ELF-1 (cell line): ENCODE data around the gene CWC25.
"Not testable (repeated sequence)": the region's sequence is repeated elsewhere in the genome, so short reads cannot be mapped to it uniquely, and the experiment has no call there.

Source experiments
- DNase-seq: peaks from one replicate; pipeline ENCODE4 v3.0.0-alpha.2; 2016; ENCODE audit warnings: low read depth, low spot score

The CWC25 gene

GRCh38 chr17:38789185-38789584, 35.9 kb downstream of the CWC25 start:
- peak; percentile 28 for DNase-seq

DNA sequence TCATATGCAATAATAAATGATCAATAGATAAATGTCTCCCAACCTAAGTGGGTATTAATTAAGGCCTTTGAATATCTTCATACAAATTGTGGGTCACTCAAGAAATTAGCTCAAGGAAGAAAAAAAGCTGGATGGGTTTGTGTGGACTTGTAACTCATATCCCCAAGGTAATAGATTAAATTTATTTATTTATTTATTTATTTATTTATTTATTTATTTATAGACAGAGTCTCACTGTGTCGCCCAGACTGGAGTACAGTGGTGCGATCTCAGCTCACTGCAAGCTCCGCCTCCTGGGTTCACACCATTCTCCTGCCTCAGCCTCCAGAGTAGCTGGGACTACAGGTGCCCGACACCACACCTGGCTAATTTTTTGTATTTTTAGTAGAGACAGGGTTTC, 37.1 kb downstream of the CWC25 start:
- not testable (repeated sequence) for DNase-seq

- no peak for DNase-seq
Measured at GRCh38 chr17:38786372-38786771, 38.7 kb downstream of the CWC25 start.

DNA sequence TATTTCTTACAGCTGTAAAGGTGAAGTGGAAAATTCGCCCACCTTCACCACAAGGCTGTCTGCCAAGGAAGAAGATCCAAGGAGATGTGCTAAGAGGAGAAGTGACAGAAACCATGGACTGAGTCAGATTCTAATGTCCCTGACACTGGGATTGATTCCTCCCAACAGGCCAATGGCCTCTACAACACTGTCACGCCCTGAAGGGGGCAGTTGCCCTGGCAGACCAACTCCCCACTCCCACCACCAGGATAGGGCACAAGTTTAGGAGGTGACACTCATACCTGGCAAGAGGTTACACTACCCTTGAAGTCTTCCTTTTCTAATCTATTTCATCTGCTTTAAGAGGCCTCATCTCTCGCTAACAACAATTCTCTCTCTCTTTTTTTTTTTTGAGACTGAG, 41.9 kb downstream of the CWC25 start:
- no peak for DNase-seq

- DNase-seq: no peak
Measured at GRCh38 chr17:38779965-38780752, 45.0 kb downstream of the CWC25 start.

GRCh38 chr17:38777641-38778250, 47.4 kb downstream of the CWC25 start:
- DNase-seq: no peak

- no peak for DNase-seq
Measured at GRCh38 chr17:38773258-38773657, 51.9 kb downstream of the CWC25 start.

GRCh38 chr17:38768417-38768816, 56.7 kb downstream of the CWC25 start:
- DNase-seq: no peak

DNA sequence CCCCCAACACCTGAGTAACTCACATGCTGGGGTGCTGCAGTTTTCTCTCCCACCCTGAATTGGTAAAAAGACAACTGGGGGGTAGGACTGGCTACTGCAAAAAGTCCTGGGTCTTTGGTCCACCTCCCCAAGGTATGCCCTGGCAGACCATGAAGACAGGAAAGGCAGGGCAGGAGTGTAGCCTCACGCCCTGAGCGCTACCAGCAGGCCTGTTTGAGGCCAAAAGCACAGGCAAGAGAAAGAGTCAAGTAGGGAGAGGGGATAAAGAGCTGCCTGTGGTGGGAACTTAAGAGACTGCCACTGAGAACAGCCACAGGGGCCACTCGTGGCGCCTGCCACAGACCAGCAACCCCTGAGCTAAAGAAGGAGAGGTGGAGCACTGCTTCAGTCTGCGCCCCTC, 58.8 kb downstream of the CWC25 start:
- no peak for DNase-seq

DNA sequence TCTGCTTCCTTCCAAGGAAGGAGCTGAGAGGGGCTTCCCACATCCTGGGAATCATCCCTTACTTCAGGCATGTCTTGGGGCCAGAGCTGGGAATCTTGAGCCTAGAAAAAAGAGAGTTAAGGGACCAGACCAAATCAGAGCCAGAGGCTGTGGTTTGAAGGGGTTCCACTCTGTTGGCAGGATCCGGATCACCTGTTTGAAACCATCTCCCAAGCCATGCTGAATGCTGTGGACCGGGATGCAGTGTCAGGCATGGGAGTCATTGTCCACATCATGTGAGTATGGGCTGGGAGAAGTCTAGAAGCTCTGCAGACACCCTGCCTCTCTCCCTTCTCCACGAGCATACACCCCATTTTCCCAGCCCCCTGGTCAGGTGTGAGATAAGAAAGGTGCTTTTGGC, 62.9 kb downstream of the CWC25 start:
- no peak for DNase-seq

- peak; percentile 73 for DNase-seq
Measured at GRCh38 chr17:38761612-38762011, 63.5 kb downstream of the CWC25 start.

- no peak for DNase-seq
Measured at GRCh38 chr17:38753071-38753506, 72.0 kb downstream of the CWC25 start.

- DNase-seq: peak; percentile 99
Measured at GRCh38 chr17:38752308-38753070, 72.6 kb downstream of the CWC25 start, which contains the start of gene PSMB3. Gene PSMB3 (plus strand): TSS chr17:38752741. CDS start chr17:38752827, 86 bp downstream.

- DNase-seq: peak; percentile 92
Measured at GRCh38 chr17:38751808-38752307, 73.3 kb downstream of the CWC25 start.

DNA sequence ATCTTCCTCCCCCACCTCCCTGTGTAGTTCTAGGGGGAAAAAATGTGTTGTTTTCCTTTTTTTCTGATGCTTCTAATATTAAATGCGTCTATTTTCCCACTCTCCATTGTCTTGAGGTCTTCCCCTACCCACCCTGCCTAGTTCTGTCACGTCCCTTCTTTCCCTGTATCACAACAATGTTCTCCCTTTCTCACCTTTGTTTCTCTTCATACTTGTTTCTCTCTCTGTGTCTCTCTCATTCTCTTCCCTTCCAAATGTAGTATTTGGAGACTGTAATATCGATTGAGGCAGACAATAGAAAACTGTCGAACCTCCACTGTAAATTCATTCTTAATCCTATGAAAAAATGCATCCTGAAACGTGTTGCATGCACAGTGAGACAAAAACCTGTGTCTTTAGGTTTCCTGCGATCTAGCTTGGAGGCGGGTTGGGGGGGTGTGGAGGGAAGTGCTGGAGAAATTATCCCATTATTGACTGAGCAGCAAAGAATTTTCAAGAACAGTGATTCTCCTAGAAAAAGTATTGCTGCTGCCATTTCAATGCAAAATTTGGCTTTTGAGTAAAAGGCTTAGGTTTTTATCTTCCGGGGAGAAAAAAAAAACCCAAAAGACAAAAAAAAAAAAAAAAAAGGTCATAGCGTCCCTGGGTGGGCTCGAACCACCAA, 73.8 kb downstream of the CWC25 start:
- no peak for DNase-seq
